ENCODE measurements around the gene KIF19. TPM values are rescaled to one million over a fixed set of nuclear protein-coding genes. Genes with fewer than 3 reads are reported as not detected.

The KIF19 gene
- total RNA-seq, 1 donor from 2014 or later = 2.2 TPM

GRCh38 chr17:74391771-74392170, 65.7 kb downstream of the KIF19 start:
- Mint-ChIP-seq H3K36me3 (ENCODE audit: insufficient read depth) (no peaks in the 10 kb centered on the region), H3K4me3 (ENCODE audit: low read depth) (no peak overlapping the region), H3K9me3 (ENCODE audit: low read depth) (no peaks in the 10 kb centered on the region), H3K4me1 (ENCODE audit: low read depth) (peaks cover 9% of the 10 kb centered on the region), H3K27me3 (peaks cover 4% of the 10 kb centered on the region), H3K27ac (no peak overlapping the region)
- no peak for TF ChIP-seq CTCF (IDR thresholded peaks at IDR 0.05; ENCODE audit: unreplicated experiment)
- DNase-seq (ENCODE audit: low spot score, unreplicated experiment) = no peak

- Mint-ChIP-seq H3K4me1 (ENCODE audit: low read depth) (peaks cover 9% of the 10 kb centered on the region), H3K27me3 (peaks cover 4% of the 10 kb centered on the region), H3K36me3 (ENCODE audit: insufficient read depth) (no peaks in the 10 kb centered on the region), H3K9me3 (ENCODE audit: low read depth) (no peaks in the 10 kb centered on the region), H3K4me3 (ENCODE audit: low read depth) (no peak overlapping the region), H3K27ac (no peak overlapping the region)
- TF ChIP-seq CTCF (IDR thresholded peaks at IDR 0.05; ENCODE audit: unreplicated experiment) = no peak
- no peak for DNase-seq (ENCODE audit: low spot score, unreplicated experiment)
Measured at GRCh38 chr17:74392848-74393247, 66.8 kb downstream of the KIF19 start.

- Mint-ChIP-seq H3K27me3 (peaks cover 4% of the 10 kb centered on the region), H3K4me3 (ENCODE audit: low read depth) (no peak overlapping the region), H3K9me3 (ENCODE audit: low read depth) (no peaks in the 10 kb centered on the region), H3K4me1 (ENCODE audit: low read depth) (peaks cover 9% of the 10 kb centered on the region), H3K36me3 (ENCODE audit: insufficient read depth) (no peaks in the 10 kb centered on the region), H3K27ac (no peak overlapping the region)
- TF ChIP-seq CTCF (IDR thresholded peaks at IDR 0.05; ENCODE audit: unreplicated experiment) = no peak
- no peak for DNase-seq (ENCODE audit: low spot score, unreplicated experiment)
Measured at GRCh38 chr17:74393346-74393942, 67.4 kb downstream of the KIF19 start.

- no peak for DNase-seq (ENCODE audit: low spot score, unreplicated experiment)
- Mint-ChIP-seq H3K9me3 (ENCODE audit: low read depth) (no peaks in the 10 kb centered on the region), H3K4me3 (ENCODE audit: low read depth) (no peak overlapping the region), H3K4me1 (ENCODE audit: low read depth) (peaks cover 5% of the 10 kb centered on the region), H3K27me3 (no peaks in the 10 kb centered on the region), H3K27ac (no peak overlapping the region), H3K36me3 (ENCODE audit: insufficient read depth) (no peaks in the 10 kb centered on the region)
- TF ChIP-seq CTCF (IDR thresholded peaks at IDR 0.05; ENCODE audit: unreplicated experiment) = no peak
Measured at GRCh38 chr17:74394275-74394950, 68.4 kb downstream of the KIF19 start.

GRCh38 chr17:74394977-74395376, 69.0 kb downstream of the KIF19 start:
- no peaks in the 10 kb centered on the region for H3K9me3 Mint-ChIP-seq (ENCODE audit: low read depth)
- H3K4me1 Mint-ChIP-seq (ENCODE audit: low read depth) = peaks cover 5% of the 10 kb centered on the region
- no peak overlapping the region for H3K27ac Mint-ChIP-seq
- DNase-seq (ENCODE audit: low spot score, unreplicated experiment) = no peak
- no peaks in the 10 kb centered on the region for H3K36me3 Mint-ChIP-seq (ENCODE audit: insufficient read depth)
- H3K4me3 Mint-ChIP-seq (ENCODE audit: low read depth) = no peak overlapping the region
- TF ChIP-seq CTCF (IDR thresholded peaks at IDR 0.05; ENCODE audit: unreplicated experiment) = no peak
- H3K27me3 Mint-ChIP-seq = no peaks in the 10 kb centered on the region

Measured in progenitor cell of endocrine pancreas (in vitro differentiated cells).